ENCODE data around the gene TPD52L1.

TPD52L1 gene

DNA sequence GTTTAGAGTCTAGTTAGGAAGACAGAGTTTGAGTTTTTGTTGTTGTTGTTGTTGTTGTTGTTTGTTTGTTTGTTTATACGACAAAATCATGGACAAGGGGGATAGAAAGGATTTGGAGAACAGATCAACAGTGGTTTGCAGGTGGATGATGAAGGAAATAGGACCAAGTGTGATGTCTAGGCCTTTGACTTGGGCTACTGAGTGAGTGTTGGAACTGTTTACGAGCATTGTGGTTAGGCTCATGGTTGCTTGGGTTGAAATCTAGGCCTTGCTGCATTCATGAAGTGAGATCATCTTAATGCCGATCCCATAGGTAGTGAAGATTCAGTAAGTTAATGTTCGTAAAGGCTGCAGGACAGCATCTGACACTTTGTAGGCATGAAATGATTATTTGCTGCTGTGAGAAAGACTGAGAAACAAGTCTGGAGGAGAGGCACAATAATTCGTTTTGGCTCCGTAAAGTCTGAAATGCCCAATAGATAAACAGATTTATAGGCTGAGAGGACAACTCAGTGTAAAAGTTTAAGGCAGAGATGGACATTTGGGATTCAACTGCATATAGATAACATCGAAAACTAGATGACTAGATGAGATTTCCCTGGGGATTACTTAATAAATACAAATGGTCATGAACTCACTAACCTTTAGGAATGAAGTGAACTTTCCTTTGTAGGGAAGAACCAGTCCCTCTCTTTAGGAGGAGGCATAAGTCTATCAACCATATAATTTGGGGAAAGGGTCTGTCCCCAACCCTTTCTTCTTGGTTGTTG lies 78.2 kb downstream of the TPD52L1 start:
- ATAC-seq (ENCODE audit: low read depth) (no peak), DNase-seq (ENCODE audit: low spot score) (no peak)
- TF ChIP-seq, protein P1, sequence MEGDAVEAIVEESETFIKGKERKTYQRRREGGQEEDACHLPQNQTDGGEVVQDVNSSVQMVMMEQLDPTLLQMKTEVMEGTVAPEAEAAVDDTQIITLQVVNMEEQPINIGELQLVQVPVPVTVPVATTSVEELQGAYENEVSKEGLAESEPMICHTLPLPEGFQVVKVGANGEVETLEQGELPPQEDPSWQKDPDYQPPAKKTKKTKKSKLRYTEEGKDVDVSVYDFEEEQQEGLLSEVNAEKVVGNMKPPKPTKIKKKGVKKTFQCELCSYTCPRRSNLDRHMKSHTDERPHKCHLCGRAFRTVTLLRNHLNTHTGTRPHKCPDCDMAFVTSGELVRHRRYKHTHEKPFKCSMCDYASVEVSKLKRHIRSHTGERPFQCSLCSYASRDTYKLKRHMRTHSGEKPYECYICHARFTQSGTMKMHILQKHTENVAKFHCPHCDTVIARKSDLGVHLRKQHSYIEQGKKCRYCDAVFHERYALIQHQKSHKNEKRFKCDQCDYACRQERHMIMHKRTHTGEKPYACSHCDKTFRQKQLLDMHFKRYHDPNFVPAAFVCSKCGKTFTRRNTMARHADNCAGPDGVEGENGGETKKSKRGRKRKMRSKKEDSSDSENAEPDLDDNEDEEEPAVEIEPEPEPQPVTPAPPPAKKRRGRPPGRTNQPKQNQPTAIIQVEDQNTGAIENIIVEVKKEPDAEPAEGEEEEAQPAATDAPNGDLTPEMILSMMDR (IDR thresholded peaks at IDR 0.05; ENCODE audit: poor library complexity, severe bottlenecking): no peak
- Histone ChIP-seq H3K36me3 (ENCODE audit: low read depth) (peaks cover 4% of the 10 kb centered on the region; the same call in 1 of the 2 replicates), H3K9me3 (ENCODE audit: severe bottlenecking) (no peaks in the 10 kb centered on the region), H3K27me3 (ENCODE audit: insufficient read depth, poor library complexity, severe bottlenecking) (no peaks in the 10 kb centered on the region), H3K4me3 (ENCODE audit: severe bottlenecking) (no peak overlapping the region), H3K27ac (ENCODE audit: poor library complexity, severe bottlenecking) (no peak overlapping the region), H3K4me1 (ENCODE audit: insufficient read depth, poor library complexity, severe bottlenecking) (peaks cover 15% of the 10 kb centered on the region)

DNA sequence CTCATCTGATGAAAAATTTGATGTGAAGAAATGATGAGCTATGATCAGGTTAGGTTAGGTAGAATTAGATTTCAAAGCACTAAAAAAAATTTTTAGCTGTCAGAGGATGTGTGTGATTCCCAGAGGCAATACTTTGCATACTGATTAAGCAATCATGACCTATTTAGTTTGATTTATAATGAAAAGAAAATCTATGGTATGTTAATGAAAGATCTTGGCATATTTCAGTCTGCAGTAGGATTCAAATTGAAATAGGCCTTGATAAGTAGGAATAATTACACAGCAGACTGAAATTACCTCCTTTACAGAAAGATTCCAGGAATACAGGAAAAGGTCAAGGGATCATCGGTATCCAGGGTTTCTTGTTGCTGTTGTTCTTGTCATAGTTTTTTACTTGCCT lies 78.9 kb downstream of the TPD52L1 start:
- ATAC-seq (ENCODE audit: low read depth) (peak; percentile 12; the same call in 1 of the 3 replicates), DNase-seq (ENCODE audit: low spot score) (no peak)
- Histone ChIP-seq H3K4me3 (ENCODE audit: severe bottlenecking) (no peak overlapping the region), H3K27me3 (ENCODE audit: insufficient read depth, poor library complexity, severe bottlenecking) (no peaks in the 10 kb centered on the region), H3K9me3 (ENCODE audit: severe bottlenecking) (no peaks in the 10 kb centered on the region), H3K36me3 (ENCODE audit: low read depth) (peaks cover 4% of the 10 kb centered on the region; the same call in 1 of the 2 replicates), H3K27ac (ENCODE audit: poor library complexity, severe bottlenecking) (no peak overlapping the region), H3K4me1 (ENCODE audit: insufficient read depth, poor library complexity, severe bottlenecking) (peaks cover 15% of the 10 kb centered on the region)
- TF ChIP-seq, protein P1 (IDR thresholded peaks at IDR 0.05; ENCODE audit: poor library complexity, severe bottlenecking): no peak

DNA sequence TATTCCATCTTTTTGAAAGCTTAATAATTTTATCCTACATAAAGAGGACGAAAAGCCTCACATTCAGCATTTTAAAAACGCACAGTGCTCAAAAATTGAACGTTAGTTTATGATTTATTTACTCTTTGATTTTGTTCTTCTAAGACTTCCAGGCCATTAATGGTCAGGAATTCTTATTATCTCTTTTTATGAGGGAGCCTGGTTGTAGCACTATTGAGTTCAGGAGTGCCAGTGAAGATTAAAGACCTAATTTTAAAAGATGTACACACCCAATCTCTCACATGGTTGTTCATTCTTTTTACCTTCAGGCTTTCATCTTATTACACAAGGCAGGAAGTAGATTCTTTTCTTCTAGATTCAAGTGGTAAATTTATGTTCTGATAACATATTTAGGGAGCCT lies 79.6 kb downstream of the TPD52L1 start:
- Histone ChIP-seq H3K27me3 (ENCODE audit: insufficient read depth, poor library complexity, severe bottlenecking) (no peaks in the 10 kb centered on the region), H3K27ac (ENCODE audit: poor library complexity, severe bottlenecking) (no peak overlapping the region), H3K4me3 (ENCODE audit: severe bottlenecking) (no peak overlapping the region), H3K4me1 (ENCODE audit: insufficient read depth, poor library complexity, severe bottlenecking) (peaks cover 15% of the 10 kb centered on the region), H3K36me3 (ENCODE audit: low read depth) (peaks cover 4% of the 10 kb centered on the region; the same call in 1 of the 2 replicates), H3K9me3 (ENCODE audit: severe bottlenecking) (no peaks in the 10 kb centered on the region)
- ATAC-seq (ENCODE audit: low read depth): no peak
- no peak for DNase-seq (ENCODE audit: low spot score)
- TF ChIP-seq, protein P1 (IDR thresholded peaks at IDR 0.05; ENCODE audit: poor library complexity, severe bottlenecking): no peak

DNA sequence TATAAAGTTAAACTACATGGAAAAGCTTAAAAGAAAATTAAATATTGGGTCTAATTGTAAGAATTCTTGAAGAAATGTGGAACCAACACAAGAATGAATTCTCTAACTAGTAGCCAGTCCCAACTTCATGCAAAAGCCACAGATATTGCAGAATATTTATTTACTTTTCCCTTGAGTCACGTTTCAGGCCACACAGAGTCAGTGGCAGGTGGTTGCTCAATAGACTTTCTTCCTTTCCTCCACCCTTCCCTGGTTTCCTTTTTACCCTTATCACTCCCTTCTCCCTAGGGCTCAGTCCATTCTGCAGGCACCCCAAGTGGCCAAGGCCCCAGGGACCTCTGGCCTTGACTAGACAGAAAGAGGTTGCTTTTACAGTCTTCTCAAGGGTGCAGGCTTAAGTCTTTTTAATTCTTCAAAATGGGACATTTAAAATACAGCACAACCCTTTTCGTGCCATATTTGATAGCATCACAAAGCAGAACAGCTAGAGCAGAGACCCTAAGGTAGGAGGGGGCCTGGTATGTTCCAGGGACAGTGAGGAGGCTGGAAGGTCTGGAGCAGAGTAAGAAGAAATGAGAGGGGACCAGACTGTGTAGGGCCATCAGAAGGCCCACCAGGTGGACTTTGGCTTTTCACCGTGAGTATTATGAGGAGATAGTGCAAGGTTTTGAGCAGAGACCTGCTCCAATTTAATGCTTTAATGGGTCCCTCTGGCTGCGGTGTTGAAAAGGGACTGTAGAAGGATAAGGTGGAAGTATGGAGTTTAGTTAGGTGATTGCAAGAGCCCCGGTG lies 83.2 kb downstream of the TPD52L1 start:
- no peak for DNase-seq (ENCODE audit: low spot score)
- no peak overlapping the region for H3K27ac ChIP-seq (ENCODE audit: poor library complexity, severe bottlenecking)
- H3K4me3 ChIP-seq (ENCODE audit: severe bottlenecking): no peak overlapping the region
- H3K36me3 ChIP-seq (ENCODE audit: low read depth): peaks cover 4% of the 10 kb centered on the region; the same call in 1 of the 2 replicates
- 0 out of 3 replicates have a peak, but pooled peaks have one; percentile 44 for ATAC-seq (ENCODE audit: low read depth)
- no peaks in the 10 kb centered on the region for H3K9me3 ChIP-seq (ENCODE audit: severe bottlenecking)
- no peaks in the 10 kb centered on the region for H3K27me3 ChIP-seq (ENCODE audit: insufficient read depth, poor library complexity, severe bottlenecking)
- H3K4me1 ChIP-seq (ENCODE audit: insufficient read depth, poor library complexity, severe bottlenecking): peaks cover 15% of the 10 kb centered on the region
- TF ChIP-seq, protein P1 (IDR thresholded peaks at IDR 0.05; ENCODE audit: poor library complexity, severe bottlenecking): no peak
